Mucosa of rectum (tissue), 2 donors: Measurements from ENCODE around the gene SHLD1.
"Not testable (repeated sequence)": the region's sequence is repeated elsewhere in the genome, so short reads cannot be mapped to it uniquely, and the experiment has no call there.

Source experiments
- H3K27ac ChIP-seq, 2 donors: one replicate each; pipeline ENCODE4 v1.7.0; 2013; ENCODE audit warnings: inconsistent platforms in 2 of 2, low read depth in 2 of 2, low read length in 2 of 2
- H3K27me3 ChIP-seq, 2 donors: one replicate each; pipeline ENCODE4 v1.7.0; 2013; ENCODE audit warnings: low read length in 2 of 2; ENCODE audit not compliant: control insufficient read depth in 2 of 2, insufficient read depth in 2 of 2
- H3K36me3 ChIP-seq, 2 donors: one replicate each; pipeline ENCODE4 v1.7.0; 2013; ENCODE audit warnings: low read length in 2 of 2; ENCODE audit not compliant: control insufficient read depth in 2 of 2, insufficient read depth in 2 of 2
- H3K4me1 ChIP-seq, 2 donors: one replicate each; pipeline ENCODE4 v1.7.0; 2013; ENCODE audit warnings: low read length in 2 of 2, mild to moderate bottlenecking in 1 of 2; ENCODE audit not compliant: control insufficient read depth in 2 of 2, insufficient read depth in 2 of 2
- H3K4me3 ChIP-seq, 2 donors: one replicate each; pipeline ENCODE4 v1.7.0; 2013; ENCODE audit warnings: low read length in 2 of 2
- H3K9ac ChIP-seq, 2 donors: one replicate each; pipeline ENCODE4 v1.7.0; 2013; ENCODE audit warnings: low read length in 2 of 2, low read depth in 1 of 2, mild to moderate bottlenecking in 1 of 2
- H3K9me3 ChIP-seq, 2 donors: one replicate each; pipeline ENCODE4 v1.7.0; 2013; ENCODE audit warnings: low read length in 2 of 2; ENCODE audit not compliant: control insufficient read depth in 2 of 2
- donor health status: healthy.
- donor health status: Normal muscosa, but diverticular disease.

SHLD1 gene

DNA sequence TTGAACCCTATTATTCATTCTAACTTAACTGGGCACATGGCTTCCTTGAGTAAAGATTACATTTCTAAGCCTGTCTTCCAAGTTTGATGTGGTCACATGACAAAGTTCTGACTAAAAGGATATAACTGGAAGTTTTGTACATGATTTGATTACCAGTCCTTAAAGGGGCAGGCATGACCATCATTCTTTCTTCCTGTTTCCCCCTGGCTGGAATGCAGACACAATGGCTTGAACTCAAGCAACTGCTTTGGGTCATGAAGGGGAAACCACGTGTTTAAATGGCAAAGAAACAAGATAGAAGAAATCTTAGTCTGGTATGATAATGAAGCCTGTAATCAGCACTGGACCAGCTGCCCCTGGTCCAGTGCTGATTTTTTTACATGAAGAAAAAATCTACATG, 15.6 kb upstream of the SHLD1 start:
- H3K4me3 ChIP-seq = no peak overlapping the region
- no peaks in the 10 kb centered on the region for H3K27me3 ChIP-seq
- no peak overlapping the region for H3K9ac ChIP-seq
- H3K9me3 ChIP-seq = no peaks in the 10 kb centered on the region
- H3K27ac ChIP-seq = no peak overlapping the region
- H3K36me3 ChIP-seq = no peaks in the 10 kb centered on the region
- peaks cover 19 to 21% of the 10 kb centered on the region in 2 donors for H3K4me1 ChIP-seq

DNA sequence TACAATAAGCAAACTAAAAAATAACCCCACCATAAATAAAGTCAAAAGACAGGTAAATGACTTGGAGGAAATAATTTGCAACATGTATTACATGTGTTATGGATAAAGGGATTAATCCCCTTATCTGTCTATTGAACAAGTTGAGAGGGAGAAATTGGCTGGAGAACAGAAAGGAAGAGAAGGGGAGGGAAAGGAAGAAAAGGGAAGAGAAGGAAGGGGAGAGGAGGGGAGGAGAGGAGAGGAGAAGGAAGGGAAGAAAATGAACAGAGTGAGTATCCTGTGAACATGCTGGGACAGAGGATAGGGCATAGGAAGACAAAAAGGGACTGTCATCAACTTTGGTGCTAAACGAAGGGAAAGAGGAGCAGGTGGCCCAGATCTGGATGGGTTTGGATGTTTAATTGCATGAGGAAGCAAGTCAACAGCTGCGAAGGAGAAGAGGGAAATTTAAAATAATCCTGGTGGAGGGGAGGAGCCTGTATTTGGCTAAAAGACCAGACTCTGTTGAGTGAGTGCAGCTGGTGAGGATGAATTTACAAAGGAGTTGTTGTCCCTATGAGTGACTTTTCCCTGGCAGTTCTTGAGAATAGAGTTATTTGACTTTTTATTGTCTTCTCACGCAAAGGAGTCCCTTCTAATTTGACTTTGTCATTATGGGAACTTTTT, 14.2 kb upstream of the SHLD1 start:
- Histone ChIP-seq H3K27ac (peak overlapping the region in 1 of 2 donors; percentile 75), H3K4me3 (no peak overlapping the region), H3K4me1 (peaks cover 19 to 21% of the 10 kb centered on the region in 2 donors), H3K9me3 (no peaks in the 10 kb centered on the region), H3K36me3 (no peaks in the 10 kb centered on the region), H3K27me3 (no peaks in the 10 kb centered on the region), H3K9ac (no peak overlapping the region)

DNA sequence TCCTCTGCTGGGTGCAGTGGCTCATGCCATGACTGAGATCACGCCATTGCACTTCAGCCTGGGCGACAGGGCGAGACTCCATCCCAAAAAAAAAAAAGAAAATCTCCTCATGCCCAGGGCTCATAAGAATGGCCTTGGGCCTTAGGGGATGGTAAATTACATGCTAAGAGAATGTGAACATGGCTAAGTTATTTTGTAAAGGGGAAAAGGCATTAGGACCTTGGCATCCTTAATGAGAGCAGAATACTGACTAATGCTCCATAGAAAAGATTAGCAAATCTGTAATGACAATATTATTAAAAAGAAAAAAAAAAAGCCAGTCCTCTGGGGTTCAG, 12.6 kb upstream of the SHLD1 start:
- Histone ChIP-seq H3K4me3 (no peak overlapping the region), H3K4me1 (peaks cover 19 to 21% of the 10 kb centered on the region in 2 donors), H3K36me3 (no peaks in the 10 kb centered on the region), H3K9me3 (no peaks in the 10 kb centered on the region), H3K27me3 (no peaks in the 10 kb centered on the region), H3K27ac (peak overlapping the region; percentile 42 to 79), H3K9ac (no peak overlapping the region)

GRCh38 chr20:5737966-5738365, 12.2 kb upstream of the SHLD1 start:
- Histone ChIP-seq H3K9me3 (no peaks in the 10 kb centered on the region), H3K27me3 (no peaks in the 10 kb centered on the region), H3K36me3 (no peaks in the 10 kb centered on the region), H3K9ac (peak overlapping the region in 1 of 2 donors; percentile 56), H3K4me3 (no peak overlapping the region), H3K27ac (peak overlapping the region; percentile 42 to 79), H3K4me1 (peaks cover 17 to 21% of the 10 kb centered on the region in 2 donors)

DNA sequence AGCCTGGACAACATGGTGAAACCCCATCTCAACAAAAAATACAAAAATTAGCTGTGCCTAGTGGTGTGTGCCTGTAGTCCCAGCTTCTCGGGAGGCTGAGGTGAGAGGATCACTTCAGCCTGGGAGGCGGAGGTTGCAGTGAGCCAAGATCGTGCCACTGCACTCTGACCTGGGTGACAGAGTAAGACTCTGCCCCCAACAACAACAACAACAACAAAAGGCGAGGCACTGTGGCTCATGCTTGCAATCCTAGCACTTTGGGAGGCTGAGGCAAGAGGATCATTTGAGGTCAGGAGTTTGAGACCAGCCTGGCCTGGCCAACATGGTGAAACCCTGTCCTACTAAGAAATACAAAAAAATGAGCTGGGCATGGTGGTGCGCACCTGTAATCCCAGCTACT, 9.6 kb upstream of the SHLD1 start:
- not testable (repeated sequence) for H3K27ac ChIP-seq, H3K9me3 ChIP-seq, H3K27me3 ChIP-seq, H3K36me3 ChIP-seq, H3K9ac ChIP-seq, H3K4me3 ChIP-seq
- peaks cover 16 to 21% of the 10 kb centered on the region in 2 donors for H3K4me1 ChIP-seq

DNA sequence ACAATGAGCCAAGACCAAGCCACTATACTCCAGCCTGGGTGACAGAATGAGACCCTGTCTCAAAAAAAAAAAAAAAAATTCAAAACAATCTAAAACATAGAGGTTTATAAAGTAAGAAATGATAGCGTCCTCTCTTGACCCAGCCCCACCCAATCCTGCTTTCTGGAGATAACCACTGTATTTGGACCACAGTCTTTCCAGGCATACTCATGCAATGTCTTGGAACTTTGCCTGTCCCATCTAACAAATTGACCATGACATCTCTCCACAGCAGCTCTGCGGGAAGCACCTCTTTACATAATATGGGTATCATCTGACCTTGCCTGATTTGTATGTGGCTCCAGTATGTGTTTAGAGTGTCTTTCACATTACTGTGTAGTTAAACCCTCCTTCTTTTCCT, 9.1 kb upstream of the SHLD1 start:
- Histone ChIP-seq H3K27me3 (no peaks in the 10 kb centered on the region), H3K36me3 (no peaks in the 10 kb centered on the region), H3K9ac (no peak overlapping the region), H3K4me1 (peaks cover 16 to 19% of the 10 kb centered on the region in 2 donors), H3K4me3 (no peak overlapping the region), H3K27ac (no peak overlapping the region), H3K9me3 (no peaks in the 10 kb centered on the region)

DNA sequence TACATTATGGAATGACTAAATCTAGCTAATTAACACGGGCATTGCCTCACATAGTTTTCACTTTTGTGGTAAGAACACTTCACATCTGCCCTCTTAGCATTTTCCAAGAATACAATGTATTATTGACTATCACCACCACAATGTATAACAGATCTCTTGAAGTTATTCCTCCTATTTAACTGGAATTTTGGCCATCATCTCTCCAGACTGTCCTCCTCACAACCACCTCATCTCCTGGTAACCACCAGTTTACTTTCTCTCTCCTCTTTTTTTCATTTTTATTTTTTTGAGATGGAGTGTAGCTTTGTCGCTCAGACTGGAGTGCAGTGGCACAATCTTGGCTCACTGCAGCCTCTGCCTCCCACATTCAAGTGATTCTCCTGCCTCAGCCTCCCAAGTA, 8.2 kb upstream of the SHLD1 start:
- no peak overlapping the region for H3K9ac ChIP-seq
- H3K36me3 ChIP-seq = no peaks in the 10 kb centered on the region
- H3K9me3 ChIP-seq = no peaks in the 10 kb centered on the region

DNA sequence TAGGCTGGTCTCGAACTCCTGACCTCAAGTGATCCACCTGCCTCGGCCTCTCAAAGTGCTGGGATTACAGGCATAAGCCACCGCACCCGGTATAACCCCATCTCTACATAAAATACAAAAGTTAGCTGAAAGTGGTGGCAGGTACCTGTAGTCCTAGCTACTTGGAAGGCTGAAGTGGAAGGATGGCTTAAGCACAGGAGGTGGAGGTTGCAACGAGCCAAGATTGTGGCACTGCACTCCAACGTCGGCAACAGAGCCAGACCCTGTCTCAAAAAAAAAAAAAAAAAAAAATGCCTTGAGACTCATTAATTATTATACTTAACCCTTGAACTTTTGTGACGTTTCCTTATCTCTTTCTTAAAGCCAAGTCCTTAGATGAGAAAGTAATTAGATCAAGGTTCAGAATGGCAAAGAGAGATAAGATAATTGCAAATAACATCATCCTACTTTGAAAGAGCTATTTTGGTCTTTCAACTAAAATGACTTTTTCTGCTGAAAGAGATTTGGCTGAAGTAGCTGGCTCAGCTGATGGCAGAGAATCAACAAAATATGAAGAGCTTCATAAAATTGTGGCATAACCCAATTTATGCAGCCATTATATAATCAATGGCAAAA, 4.7 kb upstream of the SHLD1 start:
- Histone ChIP-seq H3K4me1 (peaks cover 2 to 3% of the 10 kb centered on the region in 2 donors), H3K9me3 (no peaks in the 10 kb centered on the region), H3K4me3 (no peak overlapping the region), H3K36me3 (no peaks in the 10 kb centered on the region), H3K9ac (no peak overlapping the region), H3K27ac (no peak overlapping the region), H3K27me3 (no peaks in the 10 kb centered on the region)

More for the DNA sequence above, 8.2 kb upstream of the SHLD1 start:
- Histone ChIP-seq H3K27me3 (no peaks in the 10 kb centered on the region), H3K4me1 (peaks cover 10 to 13% of the 10 kb centered on the region in 2 donors), H3K4me3 (no peak overlapping the region), H3K27ac (no peak overlapping the region)

DNA sequence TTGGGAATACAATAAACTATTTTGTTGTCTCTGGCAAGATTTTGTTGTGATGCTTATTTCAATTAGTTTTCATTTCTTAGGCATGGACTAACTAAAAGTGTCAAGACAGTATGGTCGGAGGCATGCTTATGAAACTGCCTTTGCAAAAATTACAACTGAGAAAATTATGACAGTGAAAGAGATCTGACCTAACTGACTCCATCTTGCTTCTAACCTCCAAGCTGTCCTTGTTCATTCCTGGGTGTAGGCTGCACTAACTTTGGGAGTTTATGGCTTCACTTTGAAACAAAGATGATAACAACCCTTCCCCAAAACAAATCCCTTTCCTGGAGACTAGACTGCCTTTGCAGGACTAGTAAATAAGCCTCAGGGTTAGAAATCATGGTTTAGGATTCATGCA, 4.1 kb upstream of the SHLD1 start:
- Histone ChIP-seq H3K4me3 (no peak overlapping the region), H3K36me3 (no peaks in the 10 kb centered on the region), H3K27ac (no peak overlapping the region), H3K27me3 (no peaks in the 10 kb centered on the region), H3K9me3 (no peaks in the 10 kb centered on the region), H3K9ac (no peak overlapping the region), H3K4me1 (peaks cover 2 to 8% of the 10 kb centered on the region in 2 donors)

DNA sequence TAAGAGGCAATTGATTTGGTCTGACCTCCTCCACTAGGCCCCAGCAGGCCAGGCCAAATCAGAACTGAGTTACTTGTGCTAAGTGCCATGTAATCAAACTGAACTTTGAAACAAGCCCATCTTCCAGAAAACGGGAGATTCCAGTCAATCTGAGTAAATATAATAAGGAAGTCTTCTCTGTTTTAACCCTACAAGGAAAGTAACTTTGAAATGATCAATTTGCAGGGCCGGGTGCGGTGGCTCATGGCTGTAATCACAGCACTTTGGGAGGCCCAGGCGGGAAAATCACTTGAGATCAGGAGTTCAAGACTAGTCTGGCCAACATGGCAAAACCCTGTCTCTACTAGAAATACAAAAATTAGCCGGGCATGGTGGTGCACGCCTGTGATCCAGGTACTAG, 2.0 kb upstream of the SHLD1 start:
- Histone ChIP-seq H3K36me3 (no peaks in the 10 kb centered on the region), H3K4me3 (no peak overlapping the region), H3K9me3 (no peaks in the 10 kb centered on the region), H3K4me1 (peaks cover 2 to 14% of the 10 kb centered on the region in 2 donors), H3K27me3 (no peaks in the 10 kb centered on the region), H3K27ac (no peak overlapping the region), H3K9ac (no peak overlapping the region)
